Spleen (tissue), 7 donors: ENCODE results near the gene MSI2.

Source experiments
- CTCF ChIP-seq, 11 experiments: fragments of 200-600 bp in 7 of 11; fragments of 450-650 bp in 4 of 11; sonication (generic) in 4 of 11; IDR thresholded peaks in 8 of 11; conservative IDR thresholded peaks in 3 of 11; 1 replicate in 7 of 11; 2 replicates in 4 of 11; pipeline versions ENCODE4 v1.4.0 to v1.8.0; 2016 to 2021; ENCODE audit warnings: antibody characterized with exemption in 11 of 11, inconsistent platforms in 4 of 11, mild to moderate bottlenecking in 1 of 11
- POLR2A ChIP-seq, 3 donors: fragments of 450-650 bp; IDR thresholded peaks; one replicate each; pipeline ENCODE4 v1.5.1; 2017; ENCODE audit warnings: antibody characterized with exemption in 3 of 3, mild to moderate bottlenecking in 1 of 3
- POLR2AphosphoS5 ChIP-seq, 3 donors: sonication (generic); formaldehyde crosslinking; IDR thresholded peaks; one replicate each; pipeline ENCODE4 v1.5.1; 2017; ENCODE audit warnings: antibody characterized with exemption in 3 of 3
- donor health status: DM: no; HTN: no; CAD: no; lungs with moderate emphysema.
- donor health status: DM: no; HTN: no; CAD: no.
- donor health status: DM: no; HTN: no; CAD: no.

DNA sequence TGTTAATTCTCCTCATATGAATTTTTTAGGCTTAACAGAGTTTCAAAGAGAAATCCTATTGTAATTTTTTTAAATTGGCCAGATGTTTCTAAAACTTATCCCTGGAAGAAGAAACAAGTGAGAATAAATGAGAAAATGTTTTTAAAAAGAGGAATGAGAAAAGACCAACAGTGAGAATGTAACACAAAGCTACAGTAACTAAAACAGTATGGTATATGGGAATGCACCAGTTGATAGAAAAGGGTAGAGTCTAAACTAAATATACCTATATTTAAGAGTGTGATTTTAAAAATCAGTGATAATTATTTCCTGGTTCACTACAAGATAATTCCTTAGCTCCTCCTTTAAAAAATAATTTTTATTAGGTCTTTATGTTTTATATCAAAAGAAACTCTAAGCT, 360.9 kb downstream of the MSI2 start:
- TF ChIP-seq CTCF (IDR thresholded peaks at IDR 0.05 in 8 of 11, conservative IDR thresholded peaks at IDR 0.05 in 3 of 11) (no peak), POLR2A (IDR thresholded peaks at IDR 0.05) (no peak), POLR2AphosphoS5 (IDR thresholded peaks at IDR 0.05) (no peak)
